Urinary bladder (tissue), 4 donors: Measurements from ENCODE around the gene CISD3. TPM values are rescaled to one million over a fixed set of nuclear protein-coding genes. Genes with fewer than 3 reads are reported as not detected.

ENCODE experiments used
- DNase-seq: peaks from one replicate; pipeline ENCODE4 v3.0.0-alpha.2; 2015; ENCODE audit errors: extremely low spot score
- H3K27ac ChIP-seq: one replicate; pipeline ENCODE4 v1.5.1; 2013; ENCODE audit warnings: low read depth, mild to moderate bottlenecking, moderate library complexity
- H3K36me3 ChIP-seq: one replicate; pipeline ENCODE4 v1.6.1; 2013; ENCODE audit warnings: mild to moderate bottlenecking, moderate library complexity; ENCODE audit not compliant: insufficient read depth
- H3K4me1 ChIP-seq: one replicate; pipeline ENCODE4 v1.6.1; 2013; ENCODE audit warnings: mild to moderate bottlenecking, moderate library complexity; ENCODE audit not compliant: insufficient read depth
- H3K4me3 ChIP-seq: one replicate; pipeline ENCODE4 v1.5.1; 2013; ENCODE audit warnings: low read depth, low read length
- WGBS: extraction: QIAGEN DNeasy Blood & Tissue Kit; methylation state at CpG from one replicate; pipeline ENCODE4 v1.1.7; 2013; 5-methylcytosine and 5-hydroxymethylcytosine counted together
- polyA plus RNA-seq: library from polyadenylated mRNA; stranded (reverse); fragments of 200-250 nt; gene quantifications from one replicate; pipeline ENCODE4 v1.2.3, GENCODE V29; 2013
- total RNA-seq: library from RNA; depleted of rRNA; stranded (reverse); fragments of >200 nt; gene quantifications from one replicate; pipeline ENCODE4 v1.2.3, GENCODE V29; 2014
- donor health status: healthy with polysubstance abuse.
- donor health status: healthy.

Gene CISD3
- total and polyA plus RNA-seq, 2 donors = 1.6 to 40.6 TPM

DNA sequence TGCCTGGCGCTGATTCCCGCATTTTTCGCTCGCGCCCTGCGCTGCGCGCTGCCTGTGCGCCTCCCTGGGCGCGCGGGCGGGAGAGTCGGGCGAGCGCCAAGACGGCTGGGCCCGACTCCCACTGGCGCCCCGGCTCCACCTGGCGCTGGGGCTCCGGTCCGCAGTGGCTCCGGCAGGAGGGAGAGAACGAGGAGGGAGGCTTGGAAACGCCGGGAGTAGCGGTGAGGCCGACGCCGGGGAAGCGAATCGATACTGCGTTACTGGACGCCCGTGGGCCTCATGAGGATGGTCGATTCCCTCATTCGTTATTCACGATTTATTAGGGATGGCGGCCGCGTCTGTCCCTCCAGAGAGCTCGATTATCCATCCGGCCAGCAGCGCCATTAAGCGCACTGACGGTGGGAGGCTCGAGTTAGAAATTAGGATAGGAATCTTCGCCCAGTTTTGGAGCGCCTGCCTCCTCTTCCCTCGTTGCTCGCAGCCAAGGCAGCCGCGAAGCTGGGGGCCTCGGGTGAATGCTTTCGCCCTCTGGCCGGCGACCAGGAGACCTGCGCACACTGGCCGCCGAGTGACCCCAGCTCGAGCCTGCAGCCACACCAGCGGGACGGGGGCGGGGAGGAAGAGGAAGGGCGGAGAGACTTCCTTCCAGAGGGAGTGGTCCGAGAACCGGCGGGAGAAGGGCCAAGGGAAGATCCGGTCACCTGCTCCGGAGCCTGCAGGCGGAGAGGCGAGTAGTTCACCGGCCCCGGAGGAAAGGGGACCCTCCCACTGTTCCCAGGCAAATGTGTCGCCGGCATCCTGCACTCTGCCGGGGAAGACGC lies 19.3 kb downstream of the CISD3 start:
- Histone ChIP-seq H3K4me3 (peak overlapping the region; percentile 67), H3K36me3 (no peaks in the 10 kb centered on the region), H3K27ac (peak overlapping the region; percentile 85), H3K4me1 (peaks cover 1% of the 10 kb centered on the region)
- no peak for DNase-seq
- WGBS = under 1% methylated on average over 79 of the region's 79 CpGs

DNA sequence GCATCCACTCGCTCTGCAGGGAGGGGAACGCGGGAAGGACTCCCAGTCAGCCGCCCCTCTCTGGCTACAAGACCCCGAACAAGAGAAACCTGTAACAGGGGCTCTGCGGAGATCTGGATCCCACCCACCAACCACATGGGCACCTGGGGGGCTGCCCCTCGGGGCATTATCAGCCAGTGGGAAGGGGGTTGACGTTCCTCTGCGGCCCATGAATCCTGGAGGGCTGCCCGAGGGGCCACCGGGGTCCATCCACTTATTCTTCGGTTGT lies 19.8 kb downstream of the CISD3 start:
- no peak for DNase-seq
- WGBS = 7% methylated on average over 12 of the region's 12 CpGs
- Histone ChIP-seq H3K36me3 (no peaks in the 10 kb centered on the region), H3K27ac (no peak overlapping the region), H3K4me1 (peaks cover 1% of the 10 kb centered on the region), H3K4me3 (peak overlapping the region; percentile 67)

DNA sequence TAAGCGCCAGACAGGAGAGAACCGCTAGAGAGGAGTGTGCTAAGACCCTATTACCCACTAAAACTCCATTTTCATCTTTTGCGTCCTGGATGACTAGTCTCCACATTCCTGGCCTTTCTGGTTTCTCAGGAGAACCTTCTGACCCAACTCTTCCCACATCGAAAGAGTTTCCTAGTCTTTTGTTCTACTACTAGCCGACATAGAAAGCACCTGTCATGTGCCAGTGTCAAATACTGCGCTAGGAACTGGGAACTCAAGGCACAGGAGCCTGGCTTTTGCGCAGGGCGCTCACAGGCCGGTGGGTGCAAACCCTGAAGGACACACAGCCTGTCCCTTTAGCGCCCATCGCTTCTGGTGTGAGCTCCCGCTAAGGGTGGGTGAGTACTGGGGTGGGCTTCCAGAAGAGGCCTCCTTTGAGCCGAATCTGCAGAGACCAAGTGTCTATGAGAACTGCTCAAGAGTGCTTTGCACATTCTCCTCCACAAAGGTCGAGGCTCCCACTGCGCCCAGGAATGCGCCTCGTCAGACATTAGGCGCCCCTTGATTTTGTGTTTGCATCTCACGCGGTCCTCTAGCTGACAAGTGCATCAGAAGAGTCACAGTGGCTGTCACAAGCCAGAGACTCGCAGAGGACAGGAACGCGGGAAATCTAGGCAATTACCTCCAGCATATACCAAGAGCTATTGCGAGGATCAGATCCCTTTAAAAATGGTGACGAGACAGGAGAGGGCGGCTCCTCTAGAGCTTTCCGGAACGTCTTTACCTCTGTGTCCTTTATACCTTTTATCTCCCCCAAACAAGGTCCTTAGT lies 20.4 kb downstream of the CISD3 start:
- WGBS = 34% methylated on average over 28 of the region's 28 CpGs
- DNase-seq = no peak
- Histone ChIP-seq H3K4me1 (peaks cover 1% of the 10 kb centered on the region), H3K27ac (no peak overlapping the region), H3K36me3 (no peaks in the 10 kb centered on the region), H3K4me3 (peak overlapping the region; percentile 67)

DNA sequence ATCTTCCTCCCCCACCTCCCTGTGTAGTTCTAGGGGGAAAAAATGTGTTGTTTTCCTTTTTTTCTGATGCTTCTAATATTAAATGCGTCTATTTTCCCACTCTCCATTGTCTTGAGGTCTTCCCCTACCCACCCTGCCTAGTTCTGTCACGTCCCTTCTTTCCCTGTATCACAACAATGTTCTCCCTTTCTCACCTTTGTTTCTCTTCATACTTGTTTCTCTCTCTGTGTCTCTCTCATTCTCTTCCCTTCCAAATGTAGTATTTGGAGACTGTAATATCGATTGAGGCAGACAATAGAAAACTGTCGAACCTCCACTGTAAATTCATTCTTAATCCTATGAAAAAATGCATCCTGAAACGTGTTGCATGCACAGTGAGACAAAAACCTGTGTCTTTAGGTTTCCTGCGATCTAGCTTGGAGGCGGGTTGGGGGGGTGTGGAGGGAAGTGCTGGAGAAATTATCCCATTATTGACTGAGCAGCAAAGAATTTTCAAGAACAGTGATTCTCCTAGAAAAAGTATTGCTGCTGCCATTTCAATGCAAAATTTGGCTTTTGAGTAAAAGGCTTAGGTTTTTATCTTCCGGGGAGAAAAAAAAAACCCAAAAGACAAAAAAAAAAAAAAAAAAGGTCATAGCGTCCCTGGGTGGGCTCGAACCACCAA lies 21.1 kb downstream of the CISD3 start:
- H3K4me3 ChIP-seq = no peak overlapping the region
- peaks cover 4% of the 10 kb centered on the region for H3K36me3 ChIP-seq
- WGBS = 8% methylated on average over 10 of the region's 10 CpGs
- H3K27ac ChIP-seq = no peak overlapping the region
- H3K4me1 ChIP-seq = peaks cover 1% of the 10 kb centered on the region
- DNase-seq = no peak

GRCh38 chr17:38751808-38752307 lies 21.7 kb downstream of the CISD3 start:
- peak; percentile 74 for DNase-seq
- peaks cover under 1% of the 10 kb centered on the region for H3K4me1 ChIP-seq

DNA sequence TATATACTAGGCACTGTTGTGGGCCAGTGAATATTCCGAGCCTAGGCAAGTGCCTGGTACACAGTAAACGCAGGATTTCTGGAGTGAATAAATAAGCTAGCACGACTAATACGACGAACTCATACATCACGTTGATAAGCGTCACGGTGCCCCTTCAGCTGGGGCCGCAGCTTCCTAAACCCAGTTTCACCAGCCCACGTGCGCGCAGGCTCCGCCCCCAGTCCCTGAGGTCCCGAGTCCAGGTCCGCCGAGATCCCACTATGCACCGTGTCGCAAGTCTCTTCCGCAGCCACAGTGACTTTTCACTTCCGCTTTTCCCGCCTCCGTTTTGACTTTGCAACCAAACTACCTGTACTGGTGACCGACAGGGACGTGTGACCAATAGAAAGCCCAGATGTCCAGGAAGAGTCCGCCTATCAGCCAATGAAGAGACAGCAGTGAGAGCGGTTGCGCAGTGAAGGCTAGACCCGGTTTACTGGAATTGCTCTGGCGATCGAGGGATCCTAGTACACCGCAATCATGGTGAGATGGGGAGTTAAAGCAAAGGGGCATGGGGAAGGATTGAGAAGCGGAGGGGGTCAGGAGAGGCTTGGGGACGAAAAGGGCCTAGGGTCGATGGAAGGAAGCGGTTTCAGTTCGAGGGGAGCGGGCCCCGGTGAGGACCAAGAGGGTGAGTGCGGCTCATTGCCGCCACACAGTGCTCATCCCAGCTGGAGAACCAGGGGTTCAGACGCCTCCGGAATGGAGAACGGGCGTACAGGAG lies 22.3 kb downstream of the CISD3 start, which contains the start of gene PSMB3:
TSS of gene PSMB3 (plus strand) at position 434 of the 763 bp plus-strand sequence. CDS start at position 520, 86 bp downstream.
- Histone ChIP-seq H3K27ac (peak within 1 kb of the TSS; percentile 68), H3K4me3 (peak within 1 kb of the TSS; percentile 82), H3K4me1 (no peaks in the 10 kb centered on the region), H3K36me3 (peaks cover 4% of the 10 kb centered on the region)
- WGBS = under 1% methylated on average over 44 of the region's 44 CpGs
- peak; percentile 99 for DNase-seq

More at GRCh38 chr17:38751808-38752307, 21.7 kb downstream of the CISD3 start:
- peaks cover 4% of the 10 kb centered on the region for H3K36me3 ChIP-seq
- under 1% methylated on average over 44 of the region's 44 CpGs for WGBS
- peak overlapping the region; percentile 29 for H3K4me3 ChIP-seq
- peak overlapping the region; percentile 68 for H3K27ac ChIP-seq

DNA sequence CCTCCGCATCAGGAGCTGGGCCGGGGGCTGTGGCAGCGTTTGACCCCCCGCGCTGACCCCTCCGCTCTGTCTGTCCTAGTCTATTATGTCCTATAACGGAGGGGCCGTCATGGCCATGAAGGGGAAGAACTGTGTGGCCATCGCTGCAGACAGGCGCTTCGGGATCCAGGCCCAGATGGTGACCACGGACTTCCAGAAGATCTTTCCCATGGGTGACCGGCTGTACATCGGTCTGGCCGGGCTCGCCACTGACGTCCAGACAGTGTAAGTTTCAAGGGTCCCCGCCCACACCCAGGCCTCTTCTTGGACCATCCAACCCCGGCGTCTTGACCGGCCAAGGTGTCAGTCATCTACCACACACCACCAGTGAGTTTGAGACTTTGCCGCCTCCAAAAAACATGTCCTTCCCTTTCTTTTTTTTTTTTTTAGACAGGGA lies 22.9 kb downstream of the CISD3 start:
- H3K36me3 ChIP-seq = peaks cover 4% of the 10 kb centered on the region
- H3K27ac ChIP-seq = peak overlapping the region; percentile 55
- WGBS = 8% methylated on average over 22 of the region's 22 CpGs
- peak overlapping the region; percentile 82 for H3K4me3 ChIP-seq
- no peak for DNase-seq
- no peaks in the 10 kb centered on the region for H3K4me1 ChIP-seq

GRCh38 chr17:38761612-38762011 lies 31.5 kb downstream of the CISD3 start:
- H3K36me3 ChIP-seq = no peaks in the 10 kb centered on the region
- no peak overlapping the region for H3K27ac ChIP-seq
- H3K4me1 ChIP-seq = no peaks in the 10 kb centered on the region
- DNase-seq = no peak
- 68% methylated on average over 4 of the region's 4 CpGs for WGBS
- H3K4me3 ChIP-seq = no peak overlapping the region

- DNase-seq = no peak
- no peak overlapping the region for H3K27ac ChIP-seq
- no peaks in the 10 kb centered on the region for H3K4me1 ChIP-seq
- 87% methylated on average over 3 of the region's 3 CpGs for whole genome bisulfite sequencing
- H3K36me3 ChIP-seq = no peaks in the 10 kb centered on the region
- H3K4me3 ChIP-seq = no peak overlapping the region
Observed at GRCh38 chr17:38762231-38762630, 32.1 kb downstream of the CISD3 start.

DNA sequence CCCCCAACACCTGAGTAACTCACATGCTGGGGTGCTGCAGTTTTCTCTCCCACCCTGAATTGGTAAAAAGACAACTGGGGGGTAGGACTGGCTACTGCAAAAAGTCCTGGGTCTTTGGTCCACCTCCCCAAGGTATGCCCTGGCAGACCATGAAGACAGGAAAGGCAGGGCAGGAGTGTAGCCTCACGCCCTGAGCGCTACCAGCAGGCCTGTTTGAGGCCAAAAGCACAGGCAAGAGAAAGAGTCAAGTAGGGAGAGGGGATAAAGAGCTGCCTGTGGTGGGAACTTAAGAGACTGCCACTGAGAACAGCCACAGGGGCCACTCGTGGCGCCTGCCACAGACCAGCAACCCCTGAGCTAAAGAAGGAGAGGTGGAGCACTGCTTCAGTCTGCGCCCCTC lies 36.2 kb downstream of the CISD3 start:
- WGBS = 88% methylated on average over 5 of the region's 5 CpGs
- H3K4me1 ChIP-seq = no peaks in the 10 kb centered on the region

GRCh38 chr17:38768417-38768816 lies 38.3 kb downstream of the CISD3 start:
- no peak overlapping the region for H3K4me3 ChIP-seq
- H3K4me1 ChIP-seq = no peaks in the 10 kb centered on the region
- WGBS = 51% methylated on average over 6 of the region's 6 CpGs
- peaks cover 2% of the 10 kb centered on the region for H3K36me3 ChIP-seq
- no peak for DNase-seq
- no peak overlapping the region for H3K27ac ChIP-seq

More for the DNA sequence above, 36.2 kb downstream of the CISD3 start:
- Histone ChIP-seq H3K36me3 (no peaks in the 10 kb centered on the region), H3K27ac (no peak overlapping the region), H3K4me3 (no peak overlapping the region)
- DNase-seq = no peak

- no peak for DNase-seq
- Histone ChIP-seq H3K36me3 (peaks cover 2% of the 10 kb centered on the region), H3K27ac (no peak overlapping the region), H3K4me1 (no peaks in the 10 kb centered on the region), H3K4me3 (no peak overlapping the region)
Observed at GRCh38 chr17:38773258-38773657, 43.1 kb downstream of the CISD3 start.
